Panc1 (cell line): ENCODE measurements around the gene MET.
"Not testable (repeated sequence)": the region's sequence is repeated elsewhere in the genome, so short reads cannot be mapped to it uniquely, and the experiment has no call there.

ENCODE experiments used
- TF ChIP-seq, protein P1 (sequence below): fragments of 450-650 bp; IDR thresholded peaks from 2 replicates; pipeline ENCODE4 v1.5.1; 2017; ENCODE audit warnings: mild to moderate bottlenecking
- TF ChIP-seq, protein P2 (sequence below), 2 experiments: IDR thresholded peaks; 2 replicates each; pipeline ENCODE4 v1.6.1; 2011 to 2012; ENCODE audit warnings: low read depth in 2 of 2, control low read depth in 1 of 2, low read length in 1 of 2, mild to moderate bottlenecking in 1 of 2, moderate library complexity in 1 of 2; ENCODE audit not compliant: insufficient read depth in 1 of 2

DNA sequence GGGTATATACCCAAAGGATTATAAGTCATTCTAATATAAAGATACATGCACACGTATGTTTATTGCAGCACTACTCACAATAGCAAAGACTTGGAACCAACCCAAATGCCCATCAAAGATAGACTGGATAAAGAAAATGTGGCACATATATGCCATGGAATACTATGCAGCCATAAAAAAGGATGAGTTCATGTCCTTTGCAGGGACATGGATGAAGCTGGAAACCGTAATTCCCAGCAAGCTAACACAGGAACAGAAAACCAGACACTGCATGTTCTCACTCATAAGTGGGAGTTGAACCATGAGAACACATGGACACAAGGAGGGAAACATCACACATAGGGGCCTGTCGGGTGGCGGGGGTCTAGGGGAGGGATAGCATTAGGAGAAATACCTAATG, 79.1 kb downstream of the MET start:
- TF ChIP-seq, protein P1, sequence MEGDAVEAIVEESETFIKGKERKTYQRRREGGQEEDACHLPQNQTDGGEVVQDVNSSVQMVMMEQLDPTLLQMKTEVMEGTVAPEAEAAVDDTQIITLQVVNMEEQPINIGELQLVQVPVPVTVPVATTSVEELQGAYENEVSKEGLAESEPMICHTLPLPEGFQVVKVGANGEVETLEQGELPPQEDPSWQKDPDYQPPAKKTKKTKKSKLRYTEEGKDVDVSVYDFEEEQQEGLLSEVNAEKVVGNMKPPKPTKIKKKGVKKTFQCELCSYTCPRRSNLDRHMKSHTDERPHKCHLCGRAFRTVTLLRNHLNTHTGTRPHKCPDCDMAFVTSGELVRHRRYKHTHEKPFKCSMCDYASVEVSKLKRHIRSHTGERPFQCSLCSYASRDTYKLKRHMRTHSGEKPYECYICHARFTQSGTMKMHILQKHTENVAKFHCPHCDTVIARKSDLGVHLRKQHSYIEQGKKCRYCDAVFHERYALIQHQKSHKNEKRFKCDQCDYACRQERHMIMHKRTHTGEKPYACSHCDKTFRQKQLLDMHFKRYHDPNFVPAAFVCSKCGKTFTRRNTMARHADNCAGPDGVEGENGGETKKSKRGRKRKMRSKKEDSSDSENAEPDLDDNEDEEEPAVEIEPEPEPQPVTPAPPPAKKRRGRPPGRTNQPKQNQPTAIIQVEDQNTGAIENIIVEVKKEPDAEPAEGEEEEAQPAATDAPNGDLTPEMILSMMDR = not testable (repeated sequence)
- TF ChIP-seq, protein P2, sequence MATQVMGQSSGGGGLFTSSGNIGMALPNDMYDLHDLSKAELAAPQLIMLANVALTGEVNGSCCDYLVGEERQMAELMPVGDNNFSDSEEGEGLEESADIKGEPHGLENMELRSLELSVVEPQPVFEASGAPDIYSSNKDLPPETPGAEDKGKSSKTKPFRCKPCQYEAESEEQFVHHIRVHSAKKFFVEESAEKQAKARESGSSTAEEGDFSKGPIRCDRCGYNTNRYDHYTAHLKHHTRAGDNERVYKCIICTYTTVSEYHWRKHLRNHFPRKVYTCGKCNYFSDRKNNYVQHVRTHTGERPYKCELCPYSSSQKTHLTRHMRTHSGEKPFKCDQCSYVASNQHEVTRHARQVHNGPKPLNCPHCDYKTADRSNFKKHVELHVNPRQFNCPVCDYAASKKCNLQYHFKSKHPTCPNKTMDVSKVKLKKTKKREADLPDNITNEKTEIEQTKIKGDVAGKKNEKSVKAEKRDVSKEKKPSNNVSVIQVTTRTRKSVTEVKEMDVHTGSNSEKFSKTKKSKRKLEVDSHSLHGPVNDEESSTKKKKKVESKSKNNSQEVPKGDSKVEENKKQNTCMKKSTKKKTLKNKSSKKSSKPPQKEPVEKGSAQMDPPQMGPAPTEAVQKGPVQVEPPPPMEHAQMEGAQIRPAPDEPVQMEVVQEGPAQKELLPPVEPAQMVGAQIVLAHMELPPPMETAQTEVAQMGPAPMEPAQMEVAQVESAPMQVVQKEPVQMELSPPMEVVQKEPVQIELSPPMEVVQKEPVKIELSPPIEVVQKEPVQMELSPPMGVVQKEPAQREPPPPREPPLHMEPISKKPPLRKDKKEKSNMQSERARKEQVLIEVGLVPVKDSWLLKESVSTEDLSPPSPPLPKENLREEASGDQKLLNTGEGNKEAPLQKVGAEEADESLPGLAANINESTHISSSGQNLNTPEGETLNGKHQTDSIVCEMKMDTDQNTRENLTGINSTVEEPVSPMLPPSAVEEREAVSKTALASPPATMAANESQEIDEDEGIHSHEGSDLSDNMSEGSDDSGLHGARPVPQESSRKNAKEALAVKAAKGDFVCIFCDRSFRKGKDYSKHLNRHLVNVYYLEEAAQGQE (IDR thresholded peaks at IDR 0.05; ENCODE audit: insufficient read depth in 1 of 2, low read depth in 2 of 2, low read length in 1 of 2) = not testable (repeated sequence)
